ENCODE measurements around the gene KMT2C.

GRCh38 chr7:152436111-152436930 lies 518 bp upstream of the KMT2C start:
- no peak for TF ChIP-seq CTCF (conservative IDR thresholded peaks at IDR 0.05; ENCODE audit: low read length)
- TF ChIP-seq EZH2phosphoT487 (IDR thresholded peaks at IDR 0.05; ENCODE audit: borderline replicate concordance, low read depth, low read length), result no peak

Data from OCI-LY7 (cell line).